Measurements from ENCODE around the gene COX19. TPM values are rescaled to one million over a fixed set of nuclear protein-coding genes. Genes with fewer than 3 reads are reported as not detected.
A peak's percentile ranks its signal among the peaks of the same experiment; 100 is the strongest.

Gene COX19
- total RNA-seq, 1 donor, result 12.5 TPM

DNA sequence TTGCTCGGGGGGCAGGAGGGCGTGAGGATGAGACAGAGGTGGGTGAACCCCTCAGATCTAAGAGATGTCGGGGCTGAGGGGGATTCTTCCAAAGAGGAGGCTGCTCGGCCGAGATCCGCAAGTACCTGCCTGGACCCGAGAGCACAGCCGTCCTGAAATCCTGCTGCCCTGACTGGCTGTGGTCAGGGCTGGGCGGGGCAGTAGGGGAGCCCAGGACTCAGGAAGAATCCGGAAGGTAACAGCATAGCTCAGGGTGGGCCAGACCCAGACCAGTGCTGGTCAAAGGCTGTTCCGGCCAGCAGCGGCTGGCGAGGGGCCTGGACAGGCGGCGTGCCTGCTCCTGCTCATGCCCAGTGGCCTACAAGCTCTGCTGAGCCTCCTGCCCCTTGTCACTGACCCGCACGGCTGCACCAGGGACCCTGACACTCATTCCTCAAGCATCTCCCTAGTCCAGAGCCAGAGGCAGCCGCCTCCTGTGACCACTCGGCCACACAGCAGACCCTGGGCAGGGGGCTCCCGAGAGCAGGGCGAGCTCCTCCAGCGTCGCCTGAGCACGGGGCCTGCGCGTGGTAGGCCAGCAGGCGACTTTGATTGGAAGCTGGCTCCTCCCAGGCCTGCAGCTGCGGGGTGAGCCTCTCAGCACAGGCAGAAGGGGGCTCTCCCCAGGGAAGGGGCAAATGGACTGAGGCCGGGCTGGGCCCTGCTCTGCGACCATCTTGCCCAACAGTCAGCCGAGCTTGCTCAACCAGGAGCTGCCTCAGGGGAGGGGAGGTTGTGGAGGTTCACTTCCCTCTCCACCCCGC, 17.7 kb downstream of the COX19 start:
- DNase-seq (ENCODE audit: low read depth), result no peak
- H3K4me3 ChIP-seq (ENCODE audit: low read depth, low read length), result no peak overlapping the region
- TF ChIP-seq, protein P1, sequence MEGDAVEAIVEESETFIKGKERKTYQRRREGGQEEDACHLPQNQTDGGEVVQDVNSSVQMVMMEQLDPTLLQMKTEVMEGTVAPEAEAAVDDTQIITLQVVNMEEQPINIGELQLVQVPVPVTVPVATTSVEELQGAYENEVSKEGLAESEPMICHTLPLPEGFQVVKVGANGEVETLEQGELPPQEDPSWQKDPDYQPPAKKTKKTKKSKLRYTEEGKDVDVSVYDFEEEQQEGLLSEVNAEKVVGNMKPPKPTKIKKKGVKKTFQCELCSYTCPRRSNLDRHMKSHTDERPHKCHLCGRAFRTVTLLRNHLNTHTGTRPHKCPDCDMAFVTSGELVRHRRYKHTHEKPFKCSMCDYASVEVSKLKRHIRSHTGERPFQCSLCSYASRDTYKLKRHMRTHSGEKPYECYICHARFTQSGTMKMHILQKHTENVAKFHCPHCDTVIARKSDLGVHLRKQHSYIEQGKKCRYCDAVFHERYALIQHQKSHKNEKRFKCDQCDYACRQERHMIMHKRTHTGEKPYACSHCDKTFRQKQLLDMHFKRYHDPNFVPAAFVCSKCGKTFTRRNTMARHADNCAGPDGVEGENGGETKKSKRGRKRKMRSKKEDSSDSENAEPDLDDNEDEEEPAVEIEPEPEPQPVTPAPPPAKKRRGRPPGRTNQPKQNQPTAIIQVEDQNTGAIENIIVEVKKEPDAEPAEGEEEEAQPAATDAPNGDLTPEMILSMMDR (IDR thresholded peaks at IDR 0.05; ENCODE audit: insufficient read depth, low read length), result no peak

- TF ChIP-seq, protein P1 (IDR thresholded peaks at IDR 0.05; ENCODE audit: insufficient read depth, low read length), result no peak
- no peak overlapping the region for H3K4me3 ChIP-seq (ENCODE audit: low read depth, low read length)
- no peak for DNase-seq (ENCODE audit: low read depth)
Measured at GRCh38 chr7:956031-956430, 19.3 kb downstream of the COX19 start.

DNA sequence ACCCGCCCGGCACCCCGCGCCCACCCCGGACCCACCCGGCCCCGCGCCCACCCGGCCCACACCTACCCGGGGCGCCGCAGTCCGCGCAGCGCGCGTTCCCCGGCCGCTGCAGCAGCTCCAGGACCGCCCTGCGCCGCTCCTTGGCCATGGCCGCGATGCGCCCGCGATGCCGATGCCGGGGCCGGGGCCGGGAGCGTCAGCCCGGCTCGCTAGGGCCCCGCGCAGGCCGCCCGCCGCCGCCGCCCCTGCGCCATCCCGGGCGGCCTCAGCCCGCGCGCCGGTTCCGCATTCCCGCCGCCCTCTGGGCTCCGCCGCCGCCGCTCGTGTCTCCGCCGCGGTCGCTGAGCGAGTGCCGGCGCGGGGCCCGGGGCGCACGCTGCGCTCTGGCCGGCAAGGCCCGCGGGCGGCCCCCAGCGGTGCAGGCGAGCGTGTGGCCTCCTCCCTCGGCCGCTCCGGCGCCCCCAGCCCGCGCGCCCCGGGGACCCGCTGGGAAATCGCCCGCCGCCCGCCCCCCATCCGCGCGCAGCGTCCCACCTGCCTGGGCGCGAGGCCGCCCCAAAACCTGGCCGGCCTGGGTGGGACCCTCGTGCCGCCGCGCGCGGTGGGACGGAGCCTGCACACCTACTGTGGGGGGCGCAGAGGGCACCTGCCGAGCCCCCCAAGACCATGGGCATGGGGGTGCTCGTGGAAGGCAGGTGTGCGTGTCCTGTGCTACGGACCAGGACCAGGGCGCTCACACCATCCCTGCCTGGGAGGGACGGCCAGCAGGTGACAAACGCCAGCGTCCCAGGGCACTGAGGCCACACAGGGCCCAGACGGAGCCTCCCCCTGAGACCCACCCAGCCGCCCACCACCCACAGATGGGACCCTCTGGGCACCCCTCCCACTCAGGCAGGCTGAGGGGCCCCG, 20.8 kb downstream of the COX19 start, which contains the start of gene ADAP1:
TSS of gene ADAP1 (minus strand) at position 351 of the 909 bp plus-strand sequence. CDS start at position 148, 203 bp downstream.
- peak; percentile 37 for DNase-seq (ENCODE audit: low read depth)
- peak within 1 kb of the TSS; percentile 54 for H3K4me3 ChIP-seq (ENCODE audit: low read depth, low read length)
- TF ChIP-seq, protein P1 (IDR thresholded peaks at IDR 0.05; ENCODE audit: insufficient read depth, low read length), result no peak

GRCh38 chr7:953547-954327, 21.6 kb downstream of the COX19 start:
- peak overlapping the region; percentile 54 for H3K4me3 ChIP-seq (ENCODE audit: low read depth, low read length)
- TF ChIP-seq, protein P1 (IDR thresholded peaks at IDR 0.05; ENCODE audit: insufficient read depth, low read length), result no peak
- DNase-seq (ENCODE audit: low read depth), result peak; percentile 28

- no peak overlapping the region for H3K4me3 ChIP-seq (ENCODE audit: low read depth, low read length)
- DNase-seq (ENCODE audit: low read depth), result no peak
- TF ChIP-seq, protein P1 (IDR thresholded peaks at IDR 0.05; ENCODE audit: insufficient read depth, low read length), result no peak
Measured at GRCh38 chr7:952548-953441, 22.6 kb downstream of the COX19 start.

All from fibroblast of the aortic adventitia (primary cell).